H1 (cell line): ENCODE data around the gene LCE3D. TPM values are rescaled to one million over a fixed set of nuclear protein-coding genes. Genes with fewer than 3 reads are reported as not detected.

ENCODE experiments used
- CTCF ChIA-PET: fragments of 300-600 bp; sonication (Branson Sonifier 250); formaldehyde crosslinking; loops from one replicate; lab custom pipeline; 2021; ENCODE audit not compliant: partially characterized antibody; lab: Charles Lee
- POLR2A ChIA-PET: fragments of 300-600 bp; sonication (Branson Sonifier 250); formaldehyde crosslinking; loops from one replicate; lab custom pipeline; 2021; ENCODE audit warnings: inconsistent platforms; ENCODE audit not compliant: partially characterized antibody; lab: Charles Lee
- DNase-seq, 2 experiments: peaks; one replicate each; pipeline versions ENCODE4 v3.0.0 to v3.0.0-alpha.2; 2010 to 2022; ENCODE audit warnings: low spot score in 2 of 2, low read depth in 1 of 2, mixed read lengths in 1 of 2
- FAIRE-seq: peaks from 2 replicates; lab custom pipeline; 2011; peaks lifted over from hg19 to GRCh38; lab: Jason Lieb, UNC
- H2AFZ ChIP-seq: 2 replicates; pipeline ENCODE4 v1.8.1; 2012; ENCODE audit warnings: low read length, inconsistent platforms
- H2AK5ac ChIP-seq: 2 replicates; pipeline ENCODE4 v1.6.1; 2013; ENCODE audit warnings: low read depth, low read length
- H2BK120ac ChIP-seq: replicated peaks from 2 replicates; pipeline ENCODE3; 2013; ENCODE audit warnings: low read depth, low read length, inconsistent platforms
- H2BK12ac ChIP-seq: 2 replicates; pipeline ENCODE4 v1.6.1; 2013; ENCODE audit warnings: low read depth, low read length
- H2BK15ac ChIP-seq: 2 replicates; pipeline ENCODE4 v1.6.1; 2013; ENCODE audit warnings: low read length
- H2BK20ac ChIP-seq: 2 replicates; pipeline ENCODE4 v1.6.1; 2013; ENCODE audit warnings: low read length
- H2BK5ac ChIP-seq: 2 replicates; pipeline ENCODE4 v1.6.1; 2013; ENCODE audit warnings: low read depth, low read length
- H3K14ac ChIP-seq: 2 replicates; pipeline ENCODE4 v1.6.1; 2013; ENCODE audit warnings: inconsistent platforms; ENCODE audit not compliant: insufficient read length
- H3K18ac ChIP-seq: 2 replicates; pipeline ENCODE4 v1.6.1; 2013; ENCODE audit warnings: low read length; ENCODE audit errors: extremely low read depth
- H3K23ac ChIP-seq: 2 replicates; pipeline ENCODE4 v1.6.1; 2013; ENCODE audit warnings: inconsistent platforms; ENCODE audit not compliant: insufficient read length
- H3K23me2 ChIP-seq: 2 replicates; pipeline ENCODE4 v1.6.1; 2013; ENCODE audit warnings: low read depth, low read length
- H3K27ac ChIP-seq: 2 replicates; pipeline ENCODE4 v1.6.1; 2011; ENCODE audit warnings: low read depth, low read length, inconsistent platforms
- H3K27me3 ChIP-seq, 4 experiments: replicated peaks in 1 of 4; 1 replicate in 1 of 4; 2 replicates in 3 of 4; pipeline versions ENCODE4 v1.6.1 to v1.8.1; 2011 to 2013; ENCODE audit warnings: low read length in 3 of 4, mild to moderate bottlenecking in 3 of 4, inconsistent platforms in 2 of 4, mixed read lengths in 2 of 4, moderate library complexity in 1 of 4; ENCODE audit not compliant: control insufficient read depth in 3 of 4, insufficient read depth in 3 of 4; ENCODE audit errors: extremely low read depth in 1 of 4
- H3K36me3 ChIP-seq, 4 experiments: 2 replicates each; pipeline versions ENCODE4 v1.6.1 to v1.8.1; 2011 to 2013; ENCODE audit warnings: mild to moderate bottlenecking in 4 of 4, low read length in 3 of 4, moderate library complexity in 2 of 4, control low read depth in 1 of 4, inconsistent platforms in 1 of 4; ENCODE audit not compliant: insufficient read depth in 4 of 4, control insufficient read depth in 2 of 4
- H3K4ac ChIP-seq: replicated peaks from 2 replicates; pipeline ENCODE3; 2013; ENCODE audit warnings: low read length, low read depth, mixed read lengths, inconsistent platforms; ENCODE audit not compliant: insufficient read length
- H3K4me1 ChIP-seq, 4 experiments: replicated peaks in 1 of 4; 1 replicate in 1 of 4; 2 replicates in 3 of 4; pipeline versions ENCODE4 v1.6.1 to v1.8.1; 2011 to 2013; ENCODE audit warnings: low read length in 3 of 4, inconsistent platforms in 2 of 4, mixed read lengths in 1 of 4; ENCODE audit not compliant: insufficient read depth in 4 of 4, control insufficient read depth in 3 of 4
- H3K4me2 ChIP-seq, 2 experiments: 2 replicates each; pipeline versions ENCODE4 v1.6.1 to v1.8.1; 2011 to 2013; ENCODE audit warnings: low read depth in 2 of 2, low read length in 2 of 2, control low read depth in 1 of 2, inconsistent platforms in 1 of 2, mild to moderate bottlenecking in 1 of 2; ENCODE audit not compliant: insufficient read depth in 1 of 2
- H3K4me3 ChIP-seq, 4 experiments: fragments of 200-600, 300-600 bp in 1 of 4; sonication (generic), shearing (Covaris generic), sonication (Bioruptor Twin) in 1 of 4; 2 replicates each; pipeline versions ENCODE4 v1.5.1 to v1.8.1; 2011 to 2016; ENCODE audit warnings: low read length in 4 of 4, low read depth in 3 of 4, control low read depth in 2 of 4, inconsistent platforms in 2 of 4, mild to moderate bottlenecking in 2 of 4, mixed read lengths in 1 of 4, moderate library complexity in 1 of 4; ENCODE audit not compliant: insufficient read depth in 2 of 4; ENCODE audit errors: extremely low read depth in 1 of 4
- H3K56ac ChIP-seq: replicated peaks from 2 replicates; pipeline ENCODE3; 2013; ENCODE audit warnings: low read depth, mild to moderate bottlenecking, mixed read lengths, low read length, inconsistent platforms; ENCODE audit not compliant: insufficient read length
- H3K79me1 ChIP-seq: 2 replicates; pipeline ENCODE4 v1.6.1; 2013; ENCODE audit warnings: low read depth, low read length, control low read depth
- H3K79me2 ChIP-seq, 2 experiments: 2 replicates each; pipeline versions ENCODE4 v1.6.1 to v1.8.1; 2012 to 2013; ENCODE audit warnings: low read length in 2 of 2, mild to moderate bottlenecking in 2 of 2, inconsistent platforms in 1 of 2; ENCODE audit not compliant: insufficient read depth in 2 of 2, control insufficient read depth in 1 of 2
- H3K9ac ChIP-seq, 4 experiments: replicated peaks in 1 of 4; 1 replicate in 1 of 4; 2 replicates in 3 of 4; pipeline versions ENCODE4 v1.6.1 to v1.8.1; 2011 to 2013; ENCODE audit warnings: low read depth in 3 of 4, low read length in 3 of 4, control low read depth in 2 of 4, mild to moderate bottlenecking in 2 of 4, moderate library complexity in 2 of 4, inconsistent platforms in 1 of 4; ENCODE audit errors: extremely low read depth in 1 of 4
- H3K9me3 ChIP-seq, 2 experiments: 2 replicates each; pipeline versions ENCODE4 v1.6.1 to v1.8.1; 2012 to 2013; ENCODE audit warnings: mild to moderate bottlenecking in 2 of 2, moderate library complexity in 2 of 2, control low read depth in 1 of 2, inconsistent platforms in 1 of 2, low read depth in 1 of 2, low read length in 1 of 2, mixed read lengths in 1 of 2; ENCODE audit not compliant: insufficient read depth in 2 of 2
- H4K20me1 ChIP-seq, 2 experiments: replicated peaks in 1 of 2; 2 replicates each; pipeline versions ENCODE3 to v1.8.1; 2011 to 2013; ENCODE audit warnings: inconsistent platforms in 2 of 2, low read length in 2 of 2, mild to moderate bottlenecking in 1 of 2; ENCODE audit not compliant: insufficient read depth in 2 of 2, control insufficient read depth in 1 of 2
- H4K5ac ChIP-seq: 2 replicates; pipeline ENCODE4 v1.6.1; 2013; ENCODE audit warnings: low read length, low read depth, mixed read lengths, inconsistent platforms; ENCODE audit not compliant: insufficient read length
- H4K8ac ChIP-seq: 2 replicates; pipeline ENCODE4 v1.8.0; 2013; ENCODE audit warnings: mild to moderate bottlenecking, moderate library complexity, low read length, inconsistent platforms; ENCODE audit not compliant: insufficient read depth; ENCODE audit errors: extremely low read depth
- H4K91ac ChIP-seq: replicated peaks from 2 replicates; pipeline ENCODE3; 2013; ENCODE audit warnings: low read length, mixed read lengths, inconsistent platforms; ENCODE audit not compliant: insufficient read length
- CHD2 ChIP-seq: IDR thresholded peaks from 2 replicates; pipeline ENCODE4 v1.6.1; 2012; ENCODE audit warnings: low read length, improper control_type of control experiment
- CTBP2 ChIP-seq: IDR thresholded peaks from 2 replicates; pipeline ENCODE4 v1.7.0; 2011; ENCODE audit warnings: borderline replicate concordance, mild to moderate bottlenecking, moderate library complexity, mixed read lengths, low read length; ENCODE audit not compliant: insufficient read depth, insufficient read length
- EGR1 ChIP-seq: IDR thresholded peaks from 2 replicates; pipeline ENCODE4 v1.6.1; 2011; ENCODE audit warnings: low read depth, low read length, borderline replicate concordance
- GTF2F1 ChIP-seq: IDR thresholded peaks from 2 replicates; pipeline ENCODE4 v1.6.1; 2012; ENCODE audit warnings: low read depth, low read length, improper control_type of control experiment, borderline replicate concordance
- KDM1A ChIP-seq: fragments of 200-600, 300-600 bp; sonication (generic); IDR thresholded peaks from 2 replicates; pipeline ENCODE4 v1.7.1; 2016; ENCODE audit warnings: mild to moderate bottlenecking, low read length, borderline replicate concordance
- SIRT6 ChIP-seq: IDR thresholded peaks from one replicate; pipeline ENCODE4 v1.7.1; 2012; ENCODE audit warnings: low read length, inconsistent platforms
- SIX5 ChIP-seq: IDR thresholded peaks from 2 replicates; pipeline ENCODE4 v1.6.1; 2011; ENCODE audit warnings: mild to moderate bottlenecking, low read depth, low read length
- TAF1 ChIP-seq: IDR thresholded peaks from 2 replicates; pipeline ENCODE4 v1.6.1; 2011; ENCODE audit warnings: mild to moderate bottlenecking, low read depth, low read length
- TAF7 ChIP-seq: optimal IDR thresholded peaks from 2 replicates; pipeline ENCODE3; 2011; ENCODE audit warnings: low read depth, mild to moderate bottlenecking, inconsistent platforms, low read length, moderate library complexity, borderline replicate concordance
- YY1 ChIP-seq: IDR thresholded peaks from 2 replicates; pipeline ENCODE4 v1.6.1; 2011; ENCODE audit warnings: low read depth, mild to moderate bottlenecking, low read length
- WGBS, 2 experiments: shearing (Covaris generic) in 1 of 2; methylation state at CpG; one replicate each; pipeline versions ENCODE4 v1.1.6 to v1.1.7; 2013 to 2015; ENCODE audit warnings: low lambda C conversion rate in 2 of 2, mixed read lengths in 2 of 2, inconsistent platforms in 1 of 2, low coverage in 1 of 2, missing lambda C conversion rate in 1 of 2; ENCODE audit not compliant: insufficient replicate concordance in 2 of 2, insufficient coverage in 1 of 2, insufficient read length in 1 of 2; ENCODE audit errors: extremely low coverage in 1 of 2, missing lambda C conversion rate in 1 of 2; 5-methylcytosine and 5-hydroxymethylcytosine counted together
- polyA plus RNA-seq, 7 experiments: library from polyadenylated mRNA; depleted of rRNA in 3 of 7; stranded (reverse) in 5 of 7; unstranded in 2 of 7; fragments of >200 nt in 5 of 7; fragments of 200-250 nt in 2 of 7; gene quantifications; 1 replicate in 5 of 7; 2 replicates in 1 of 7; 4 replicates in 1 of 7; pipeline versions ENCODE4 v1.2.1 to v1.2.3, GENCODE V29; 2011 to 2013; ENCODE audit warnings: missing spikeins in 2 of 7, mixed read lengths in 2 of 7
- total RNA-seq: library from RNA; stranded (reverse); fragmentation: NEBNext Ultra II Directional; extraction: Animal tissue kit (Norgen Biotek cat#: 25700); gene quantifications from 2 replicates; pipeline ENCODE4 v1.2.1, GENCODE V29; 2021

The LCE3D gene
- total and polyA plus RNA-seq, 2 of the 8 experiments (the other 6 are each of a cell fraction or from before 2014, with no cell fraction given): not detected

DNA sequence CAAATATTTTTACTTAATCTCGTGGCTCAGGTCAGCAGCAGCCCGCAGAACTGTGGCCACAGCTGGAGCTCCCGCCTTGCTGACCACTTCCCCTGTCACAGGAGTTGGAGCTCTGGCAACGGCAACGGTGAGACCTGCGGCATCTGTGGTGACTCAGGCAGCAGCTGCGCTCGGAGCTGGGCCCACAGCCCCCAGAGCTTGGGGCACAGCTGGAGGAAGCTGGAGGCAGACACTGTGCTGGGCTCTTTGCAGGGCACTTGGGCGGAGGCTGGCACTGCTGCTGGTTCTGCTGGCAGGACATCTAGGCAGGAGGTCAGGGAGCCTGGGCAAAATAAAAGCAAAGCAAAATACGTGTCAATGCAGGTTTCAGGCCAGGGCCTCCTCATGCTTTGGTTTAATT, 42.5 kb upstream of the LCE3D start, which contains the start of gene LCE3A:
Gene LCE3A, minus strand, starts transcription at position 301 of the 400 bp plus-strand sequence. Its CDS starts 0 bp downstream, at position 301.
- DNase-seq: no peak
- H3K9ac ChIP-seq: no peak within 1 kb of the TSS
- H3K23ac ChIP-seq: no peak within 1 kb of the TSS
- H2AFZ ChIP-seq: no peak within 1 kb of the TSS
- POLR2A ChIA-PET: no interaction called here
- H3K14ac ChIP-seq: no peak within 1 kb of the TSS
- H3K4ac ChIP-seq: no peak within 1 kb of the TSS
- no peaks in the 10 kb centered on the region; the same call in 1 of the 2 replicates for H3K23me2 ChIP-seq
- no peak within 1 kb of the TSS for H3K4me3 ChIP-seq
- no peak within 1 kb of the TSS for H3K18ac ChIP-seq
- no peaks in the 10 kb centered on the region for H3K79me1 ChIP-seq
- H2BK12ac ChIP-seq: no peak within 1 kb of the TSS
- H2BK20ac ChIP-seq: no peak within 1 kb of the TSS
- no peak within 1 kb of the TSS for H3K27ac ChIP-seq
- H4K91ac ChIP-seq: no peak within 1 kb of the TSS
- H3K36me3 ChIP-seq: no peaks in the 10 kb centered on the region
- no peak within 1 kb of the TSS for H2BK15ac ChIP-seq
- no peaks in the 10 kb centered on the region for H3K79me2 ChIP-seq
- CTCF ChIA-PET: no interaction called here
- H4K5ac ChIP-seq: no peak within 1 kb of the TSS
- H2BK120ac ChIP-seq: no peak within 1 kb of the TSS
- H3K56ac ChIP-seq: no peak within 1 kb of the TSS
- H3K4me1 ChIP-seq: no peaks in the 10 kb centered on the region
- no peak for FAIRE-seq
- no peak for TF ChIP-seq CHD2
- TF ChIP-seq GTF2F1: no peak
- TF ChIP-seq EGR1: no peak
- no peak for TF ChIP-seq YY1
- TF ChIP-seq CTBP2: no peak
- no peak for TF ChIP-seq KDM1A
- no peak for TF ChIP-seq TAF7
- TF ChIP-seq SIRT6: no peak
- TF ChIP-seq TAF1: no peak
- no peak for TF ChIP-seq SIX5
- H3K9me3 ChIP-seq: peaks cover 75 to 92% of the 10 kb centered on the region in 2 experiments
- 69% methylated on average over 9 of the region's 10 CpGs; no CpG with 5 or more reads in 1 of the 2 experiments for WGBS, 2 experiments
- no peak within 1 kb of the TSS for H2AK5ac ChIP-seq
- H4K8ac ChIP-seq: no peak within 1 kb of the TSS; the same call in 1 of the 2 replicates
- no peak within 1 kb of the TSS for H3K4me2 ChIP-seq
- no peak within 1 kb of the TSS for H2BK5ac ChIP-seq
- H3K27me3 ChIP-seq: no peaks in the 10 kb centered on the region
- no peaks in the 10 kb centered on the region for H4K20me1 ChIP-seq
